K562 (cell line): ENCODE data around the gene NR2F1. TPM values are rescaled to one million over a fixed set of nuclear protein-coding genes. Genes with fewer than 3 reads are reported as not detected.

Source experiments
- HCFC1 ChIP-seq: IDR thresholded peaks from 2 replicates; pipeline ENCODE4 v1.6.1; 2012; ENCODE audit warnings: low read depth, low read length, improper control_type of control experiment
- HDGF ChIP-seq: fragments of 450-650 bp; IDR thresholded peaks from 2 replicates; pipeline ENCODE4 v1.6.1; 2016
- HMG20B ChIP-seq: fragments of 250-450 bp; sonication (Bioruptor Pico); IDR thresholded peaks from 2 replicates; pipeline ENCODE4 v1.5.0; 2021; ENCODE audit warnings: mild to moderate bottlenecking
- HOXB6 ChIP-seq: fragments of 250-450 bp; sonication (Bioruptor Pico); IDR thresholded peaks from 2 replicates; pipeline ENCODE4 v1.5.1; 2022; ENCODE audit warnings: mild to moderate bottlenecking, borderline replicate concordance
- HSF4 ChIP-seq: fragments of 250-450 bp; sonication (Bioruptor Pico); IDR thresholded peaks from 2 replicates; pipeline ENCODE4 v2.1.2; 2022; ENCODE audit warnings: mild to moderate bottlenecking, moderate library complexity, borderline replicate concordance
- MXD1 ChIP-seq: fragments of 250-450 bp; sonication (Bioruptor Pico); IDR thresholded peaks from 2 replicates; pipeline ENCODE4 v1.8.0; 2021; ENCODE audit warnings: borderline replicate concordance, mild to moderate bottlenecking, moderate library complexity; ENCODE audit not compliant: poor library complexity, severe bottlenecking
- PRPF4 ChIP-seq: fragments of 200-400 bp; formaldehyde crosslinking; IDR thresholded peaks from one replicate; pipeline ENCODE4 v1.6.1; 2017; ENCODE audit warnings: low read length, low read depth, mild to moderate bottlenecking; ENCODE audit not compliant: insufficient read depth, poor library complexity, severe bottlenecking
- TRIM28 ChIP-seq: fragments of 450-650 bp; IDR thresholded peaks from 2 replicates; pipeline ENCODE4 v1.6.1; 2017
- UBTF ChIP-seq, 2 experiments: IDR thresholded peaks; 2 replicates each; pipeline ENCODE4 v1.6.1; 2012; ENCODE audit warnings: improper control_type of control experiment in 2 of 2, low read depth in 2 of 2, low read length in 2 of 2, borderline replicate concordance in 1 of 2
- polyA plus RNA-seq, 8 experiments: library from polyadenylated mRNA; depleted of rRNA in 4 of 8; stranded (reverse) in 5 of 8; unstranded in 3 of 8; fragments of >200 nt; fragmentation: Nextera tagmentation in 2 of 8; fragmentation: Illumina TruSeq in 1 of 8; extraction: Ambion mirVana in 2 of 8; extraction: Trizol in 1 of 8; gene quantifications; 2 replicates each; pipeline versions ENCODE4 v1.2.1 to v1.2.3, GENCODE V29; 2011 to 2014; ENCODE audit warnings: inconsistent platforms in 1 of 8, missing spikeins in 1 of 8
- total RNA-seq, 7 experiments: library from RNA; depleted of rRNA in 6 of 7; stranded (reverse); fragments of >200 nt in 6 of 7; fragmentation: Illumina TruSeq in 2 of 7; extraction: Trizol in 2 of 7; gene quantifications; 2 replicates each; pipeline versions ENCODE4 v1.2.1 to v1.2.3, GENCODE V29; 2011 to 2021; ENCODE audit warnings: low replicate concordance in 1 of 7

The NR2F1 gene
- total and polyA plus RNA-seq, 9 of the 15 experiments (the other 6 are each of a cell fraction or from before 2014, with no cell fraction given): 0.18 TPM; not detected in 8

GRCh38 chr5:93587597-93588351 is 4.8 kb downstream of the NR2F1 start (continued):
- no peak for TF ChIP-seq UBTF (IDR thresholded peaks at IDR 0.05; ENCODE audit: borderline replicate concordance in 1 of 2, low read depth in 2 of 2, low read length in 2 of 2)
- TF ChIP-seq HSF4 (CRISPR knock-in tag): no peak
- no peak for TF ChIP-seq TRIM28
- TF ChIP-seq HOXB6: no peak
- TF ChIP-seq HMG20B (CRISPR knock-in tag): no peak
- TF ChIP-seq MXD1 (CRISPR knock-in tag): no peak
- no peak for TF ChIP-seq HCFC1
- no peak for TF ChIP-seq PRPF4
- TF ChIP-seq HDGF: no peak
